Measurements from ENCODE around the gene COL24A1.

GRCh38 chr1:85798419-85798818, 358.2 kb downstream of the COL24A1 start:
- TF ChIP-seq CTCF (IDR thresholded peaks at IDR 0.05; ENCODE audit: low read length): no peak
- no peak for TF ChIP-seq EZH2 (IDR thresholded peaks at IDR 0.05; ENCODE audit: borderline replicate concordance, low read length)

All from OCI-LY1 (cell line).